Nephron (organoid): Measurements from ENCODE around the gene SRPK3.

Experiments
- H3K27ac Mint-ChIP-seq, 3 experiments: 2 replicates each; pipeline ENCODE4 v1.8.0; 2020; ENCODE audit warnings: mixed read lengths in 3 of 3, mild to moderate bottlenecking in 2 of 3, moderate library complexity in 1 of 3
- H3K27me3 Mint-ChIP-seq: 2 replicates; pipeline ENCODE4 v1.8.0; 2021; ENCODE audit warnings: low read depth, mild to moderate bottlenecking, moderate library complexity, mixed read lengths
- H3K36me3 Mint-ChIP-seq: 2 replicates; pipeline ENCODE4 v1.8.0; 2020; ENCODE audit warnings: low read depth, mixed read lengths
- H3K4me1 Mint-ChIP-seq: 2 replicates; pipeline ENCODE4 v1.8.0; 2020; ENCODE audit warnings: mixed read lengths
- H3K4me3 Mint-ChIP-seq, 3 experiments: 2 replicates each; pipeline ENCODE4 v1.8.0; 2020; ENCODE audit warnings: mild to moderate bottlenecking in 3 of 3, mixed read lengths in 3 of 3, moderate library complexity in 2 of 3
- H3K9me3 Mint-ChIP-seq: 2 replicates; pipeline ENCODE4 v1.8.0; 2020; ENCODE audit warnings: mixed read lengths
- TF ChIP-seq, protein P1 (sequence below), 3 experiments: fragments of 200-600 bp; sonication (generic); IDR thresholded peaks; one replicate each; pipeline ENCODE4 v1.5.0; 2021; ENCODE audit warnings: antibody characterized with exemption in 3 of 3; ENCODE audit not compliant: unreplicated experiment in 3 of 3

SRPK3 gene

DNA sequence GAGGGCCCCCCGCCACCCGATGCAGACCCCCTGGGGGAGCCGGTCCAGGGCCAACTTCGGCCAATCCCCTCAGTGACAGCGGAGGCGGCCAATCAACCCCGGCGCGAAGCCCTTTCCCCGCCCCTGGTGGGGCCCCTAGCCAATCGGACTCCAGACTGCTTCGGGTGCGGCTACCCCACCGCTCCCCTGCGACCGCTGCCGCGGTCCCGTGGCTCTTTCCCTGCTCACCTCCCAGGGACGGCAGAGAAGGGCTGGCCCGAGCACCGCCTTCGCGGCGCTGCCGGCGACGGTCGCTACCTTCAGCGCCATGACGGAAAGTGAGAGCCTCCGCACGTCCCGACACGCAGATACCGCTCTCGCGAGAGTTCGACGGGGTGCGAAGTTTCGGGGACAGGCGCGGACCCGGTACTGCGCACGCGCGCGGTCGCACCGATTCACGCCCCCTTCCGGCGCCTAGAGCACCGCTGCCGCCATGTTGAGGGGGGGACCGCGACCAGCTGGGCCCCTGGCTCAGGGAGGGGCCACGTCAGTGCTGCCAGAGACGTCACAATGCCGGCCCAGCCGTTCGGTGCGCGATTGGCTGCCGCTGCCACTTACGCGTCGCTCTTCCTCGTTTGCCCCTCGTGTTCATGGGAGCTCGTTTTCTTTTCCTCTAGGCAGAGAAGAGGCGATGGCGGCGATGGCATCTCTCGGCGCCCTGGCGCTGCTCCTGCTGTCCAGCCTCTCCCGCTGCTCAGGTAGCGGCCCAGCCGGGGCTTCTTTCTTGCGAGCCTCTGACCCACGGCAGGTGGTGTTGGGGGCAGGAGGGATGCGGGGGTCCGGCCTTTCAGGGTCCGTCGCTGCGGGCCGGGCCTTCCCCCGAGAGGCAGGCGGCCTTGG lies 13.4 kb downstream of the SRPK3 start, which contains the start of the genes IDH3G and SSR4:
Gene IDH3G, minus strand, starts transcription at position 358 of the 879 bp plus-strand sequence. Its CDS starts 49 bp downstream, at position 309.
Gene SSR4, plus strand, starts transcription at position 651 of the 879 bp plus-strand sequence. Its CDS starts 20 bp downstream, at position 671.
- peaks cover 8% of the 10 kb centered on the region for H3K4me1 Mint-ChIP-seq
- peaks cover 8% of the 10 kb centered on the region for H3K9me3 Mint-ChIP-seq
- TF ChIP-seq, protein P1, sequence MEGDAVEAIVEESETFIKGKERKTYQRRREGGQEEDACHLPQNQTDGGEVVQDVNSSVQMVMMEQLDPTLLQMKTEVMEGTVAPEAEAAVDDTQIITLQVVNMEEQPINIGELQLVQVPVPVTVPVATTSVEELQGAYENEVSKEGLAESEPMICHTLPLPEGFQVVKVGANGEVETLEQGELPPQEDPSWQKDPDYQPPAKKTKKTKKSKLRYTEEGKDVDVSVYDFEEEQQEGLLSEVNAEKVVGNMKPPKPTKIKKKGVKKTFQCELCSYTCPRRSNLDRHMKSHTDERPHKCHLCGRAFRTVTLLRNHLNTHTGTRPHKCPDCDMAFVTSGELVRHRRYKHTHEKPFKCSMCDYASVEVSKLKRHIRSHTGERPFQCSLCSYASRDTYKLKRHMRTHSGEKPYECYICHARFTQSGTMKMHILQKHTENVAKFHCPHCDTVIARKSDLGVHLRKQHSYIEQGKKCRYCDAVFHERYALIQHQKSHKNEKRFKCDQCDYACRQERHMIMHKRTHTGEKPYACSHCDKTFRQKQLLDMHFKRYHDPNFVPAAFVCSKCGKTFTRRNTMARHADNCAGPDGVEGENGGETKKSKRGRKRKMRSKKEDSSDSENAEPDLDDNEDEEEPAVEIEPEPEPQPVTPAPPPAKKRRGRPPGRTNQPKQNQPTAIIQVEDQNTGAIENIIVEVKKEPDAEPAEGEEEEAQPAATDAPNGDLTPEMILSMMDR (IDR thresholded peaks at IDR 0.05; ENCODE audit: unreplicated experiment in 3 of 3), result no peak
- peaks cover 14% of the 10 kb centered on the region for H3K36me3 Mint-ChIP-seq
- no peaks in the 10 kb centered on the region for H3K27me3 Mint-ChIP-seq
- H3K4me3 Mint-ChIP-seq, result peak within 1 kb of the TSS; percentile 90 to 95 (median 93)
- peak within 1 kb of the TSS; percentile 85 to 96 (median 93) for H3K27ac Mint-ChIP-seq

DNA sequence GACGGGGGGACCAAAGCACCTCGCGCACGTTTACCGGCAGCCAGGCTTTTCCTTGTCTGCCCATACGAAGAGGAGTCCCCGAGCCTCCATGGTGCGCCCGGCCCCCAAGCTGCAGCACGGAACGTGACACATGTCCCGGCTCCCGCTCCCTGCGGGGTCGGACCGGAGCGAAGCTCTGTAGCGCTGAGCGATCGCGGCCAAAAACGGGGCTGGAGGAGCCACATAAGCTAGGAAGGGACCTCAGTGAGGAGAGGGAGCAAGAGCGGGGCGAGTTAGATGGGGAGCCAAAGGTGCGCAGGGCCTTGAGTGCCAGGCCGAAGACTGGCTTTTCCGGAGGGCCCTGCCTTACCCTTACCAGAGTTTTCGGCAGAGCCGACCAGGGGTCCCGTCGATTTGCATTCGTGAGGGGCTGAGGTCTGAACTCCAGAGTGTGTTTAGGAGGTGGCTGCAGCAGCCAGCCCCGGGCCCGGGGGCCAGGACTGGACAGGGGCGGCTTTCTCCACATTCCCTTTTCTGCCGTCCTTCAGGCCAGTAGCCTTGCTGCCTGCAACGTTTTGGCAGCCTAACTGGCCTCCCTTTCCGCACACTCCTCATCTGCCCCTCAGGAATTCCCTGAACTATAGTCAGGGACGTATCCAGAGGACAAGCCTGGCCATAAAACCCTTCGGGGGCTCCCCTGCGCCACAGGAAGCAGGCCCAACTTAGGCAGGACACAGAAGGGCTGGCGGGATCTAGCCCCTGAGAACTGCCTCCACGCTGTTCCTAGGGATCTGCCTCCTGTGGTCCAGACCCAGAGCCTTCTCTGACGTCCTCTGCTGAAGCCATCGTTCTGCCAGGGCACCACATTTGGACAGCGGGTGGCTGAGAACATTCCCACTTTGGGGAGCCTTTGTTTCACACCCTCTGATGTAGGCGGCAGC lies 14.3 kb downstream of the SRPK3 start:
- H3K36me3 Mint-ChIP-seq, result peaks cover 14% of the 10 kb centered on the region
- H3K4me1 Mint-ChIP-seq, result peaks cover 8% of the 10 kb centered on the region
- peak overlapping the region; percentile 90 to 95 (median 93) for H3K4me3 Mint-ChIP-seq
- peaks cover 8% of the 10 kb centered on the region for H3K9me3 Mint-ChIP-seq
- H3K27me3 Mint-ChIP-seq, result no peaks in the 10 kb centered on the region
- TF ChIP-seq, protein P1 (IDR thresholded peaks at IDR 0.05; ENCODE audit: unreplicated experiment in 3 of 3), result no peak
- peak overlapping the region; percentile 31 to 85 (median 60) for H3K27ac Mint-ChIP-seq

DNA sequence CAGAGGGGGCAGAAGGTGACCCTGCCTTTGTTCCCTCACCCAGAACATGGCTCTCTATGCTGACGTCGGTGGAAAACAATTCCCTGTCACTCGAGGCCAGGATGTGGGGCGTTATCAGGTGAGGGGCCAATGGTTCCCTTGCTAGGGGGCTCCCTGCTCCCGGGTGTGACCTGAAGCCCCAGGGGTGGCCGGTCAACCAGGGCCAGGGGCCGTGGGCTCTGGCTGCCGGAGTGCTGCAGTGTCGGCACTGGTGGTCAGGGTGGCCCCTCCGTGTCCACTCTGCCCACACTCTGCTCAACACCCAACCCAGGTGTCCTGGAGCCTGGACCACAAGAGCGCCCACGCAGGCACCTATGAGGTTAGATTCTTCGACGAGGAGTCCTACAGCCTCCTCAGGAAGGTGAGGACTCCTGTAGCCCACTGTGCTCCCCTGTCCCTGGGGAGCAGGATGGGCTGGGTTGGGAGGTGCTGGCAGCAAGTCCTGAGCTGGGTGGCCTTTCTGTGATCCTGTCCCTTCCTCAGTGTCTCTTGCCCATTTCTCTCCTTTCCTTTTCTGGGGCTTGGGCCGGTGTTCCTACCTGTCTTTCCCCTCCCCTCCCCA lies 16.7 kb downstream of the SRPK3 start:
- Mint-ChIP-seq H3K27ac (no peak overlapping the region), H3K9me3 (peaks cover 8% of the 10 kb centered on the region), H3K27me3 (no peaks in the 10 kb centered on the region), H3K36me3 (peaks cover 10% of the 10 kb centered on the region), H3K4me1 (peaks cover 8% of the 10 kb centered on the region), H3K4me3 (no peak overlapping the region)
- TF ChIP-seq, protein P1 (IDR thresholded peaks at IDR 0.05; ENCODE audit: unreplicated experiment in 3 of 3), result no peak

DNA sequence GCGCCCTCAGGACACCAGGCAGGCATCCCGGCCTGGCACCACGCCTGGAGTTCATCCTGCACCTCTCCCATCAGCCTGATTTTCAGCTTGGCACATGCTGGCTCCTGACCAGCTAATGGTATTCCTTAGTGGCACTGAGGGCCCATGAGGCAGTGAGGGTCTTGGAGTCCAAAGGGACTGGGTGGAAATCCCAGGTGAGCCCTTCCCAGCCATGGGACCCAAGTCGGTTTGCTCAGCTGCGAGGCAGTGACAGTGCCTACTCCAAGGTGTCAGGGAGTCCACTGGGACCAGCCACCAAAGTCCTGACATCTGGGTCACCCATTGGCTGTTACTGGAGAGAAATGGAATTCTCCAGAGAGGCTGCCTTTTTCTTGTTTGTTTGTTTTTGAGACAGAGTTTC lies 18.5 kb downstream of the SRPK3 start:
- no peaks in the 10 kb centered on the region for H3K27me3 Mint-ChIP-seq
- H3K4me1 Mint-ChIP-seq, result no peaks in the 10 kb centered on the region
- H3K27ac Mint-ChIP-seq, result no peak overlapping the region
- H3K36me3 Mint-ChIP-seq, result peaks cover 10% of the 10 kb centered on the region
- peaks cover 6% of the 10 kb centered on the region for H3K9me3 Mint-ChIP-seq
- no peak overlapping the region for H3K4me3 Mint-ChIP-seq
- TF ChIP-seq, protein P1 (IDR thresholded peaks at IDR 0.05; ENCODE audit: unreplicated experiment in 3 of 3), result no peak

DNA sequence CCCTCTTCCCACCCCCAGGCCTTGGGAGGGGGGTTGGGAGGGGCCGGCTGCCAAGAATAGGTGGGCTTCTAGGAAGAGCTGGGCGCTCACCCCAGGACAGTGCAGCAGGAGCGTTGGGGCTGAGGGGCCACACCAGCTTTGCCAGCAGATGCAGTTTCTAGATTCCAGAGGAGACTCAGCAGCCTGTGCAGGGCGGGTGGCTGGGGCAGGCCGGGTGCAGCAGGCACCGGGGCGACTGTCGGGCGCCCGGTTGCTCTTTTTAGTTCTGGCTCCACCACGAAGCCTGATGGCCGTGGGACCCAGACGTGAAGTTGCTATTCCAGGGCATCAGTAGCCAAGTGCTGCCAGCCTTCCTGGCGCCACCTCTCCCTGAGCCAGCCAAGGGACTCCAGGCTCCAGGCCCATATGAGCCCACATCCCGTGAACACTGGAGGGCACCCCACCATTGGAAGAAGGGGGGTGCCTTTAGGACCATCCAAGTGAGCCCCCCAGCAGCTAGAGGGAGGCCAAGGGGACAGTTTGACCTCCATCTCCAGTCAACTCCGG lies 19.4 kb downstream of the SRPK3 start:
- Mint-ChIP-seq H3K27me3 (no peaks in the 10 kb centered on the region), H3K36me3 (peaks cover 10% of the 10 kb centered on the region)

More for the DNA sequence above, 19.4 kb downstream of the SRPK3 start:
- H3K4me3 Mint-ChIP-seq, result no peak overlapping the region
- H3K27ac Mint-ChIP-seq, result no peak overlapping the region
- H3K9me3 Mint-ChIP-seq, result peaks cover 11% of the 10 kb centered on the region
- H3K4me1 Mint-ChIP-seq, result no peaks in the 10 kb centered on the region
- TF ChIP-seq, protein P1 (IDR thresholded peaks at IDR 0.05; ENCODE audit: unreplicated experiment in 3 of 3), result no peak
